Esophagus mucosa (tissue), 1 donor: ENCODE results near the gene PPP3CA. TPM values are rescaled to one million over a fixed set of nuclear protein-coding genes. Genes with fewer than 3 reads are reported as not detected.
"Not testable (repeated sequence)": the region's sequence is repeated elsewhere in the genome, so short reads cannot be mapped to it uniquely, and the experiment has no call there.

Experiments used
- ATAC-seq: fragments of 200-7000 bp; cut with Tn5 transposase; one replicate; pipeline ENCODE4 v1.9.1; 2020
- total RNA-seq: library from RNA; stranded (reverse); gene quantifications from one replicate; pipeline ENCODE4 v1.2.4, GENCODE V29; 2023
- donor health status: DM: yes; HTN: yes; CAD: no.

Gene PPP3CA
- total RNA-seq, 1 donor from 2014 or later: 18.5 TPM

DNA sequence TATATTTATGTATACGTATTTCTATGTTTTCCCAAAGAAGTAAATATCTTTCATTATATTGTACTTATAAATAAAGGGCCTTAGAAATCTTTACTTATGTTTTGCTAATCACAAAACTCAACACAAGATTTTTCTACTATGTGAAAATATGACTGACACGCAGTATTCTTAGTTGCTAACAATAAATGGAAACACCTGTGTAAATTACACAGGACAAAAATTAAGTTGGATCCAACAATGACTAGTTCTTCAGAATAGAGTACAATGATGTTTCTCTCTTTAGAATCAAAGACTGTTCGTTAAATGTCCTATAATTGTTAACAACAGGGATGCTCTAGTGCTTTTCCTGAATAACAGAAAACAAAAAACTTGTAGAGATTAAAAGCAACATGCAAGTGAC, 96.1 kb downstream of the PPP3CA start:
- no peak for ATAC-seq

DNA sequence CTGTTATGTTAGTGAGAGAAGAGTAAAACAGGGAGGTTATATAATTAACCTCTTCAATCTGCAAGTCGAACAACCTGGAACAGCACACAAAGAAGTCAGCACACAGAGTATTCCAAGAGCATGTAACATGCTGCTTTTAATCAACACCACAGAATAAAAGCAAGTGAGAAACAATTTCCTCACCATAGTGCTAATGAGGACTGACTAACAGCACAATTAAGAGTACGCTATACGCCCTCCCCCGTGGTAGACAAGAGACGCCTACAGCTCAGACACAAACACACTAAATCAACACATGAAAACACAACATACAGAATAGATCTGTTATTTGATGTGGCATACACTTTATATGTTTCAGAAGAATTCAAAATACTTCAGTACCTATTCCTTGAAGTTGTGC, 103.0 kb downstream of the PPP3CA start:
- no peak for ATAC-seq

DNA sequence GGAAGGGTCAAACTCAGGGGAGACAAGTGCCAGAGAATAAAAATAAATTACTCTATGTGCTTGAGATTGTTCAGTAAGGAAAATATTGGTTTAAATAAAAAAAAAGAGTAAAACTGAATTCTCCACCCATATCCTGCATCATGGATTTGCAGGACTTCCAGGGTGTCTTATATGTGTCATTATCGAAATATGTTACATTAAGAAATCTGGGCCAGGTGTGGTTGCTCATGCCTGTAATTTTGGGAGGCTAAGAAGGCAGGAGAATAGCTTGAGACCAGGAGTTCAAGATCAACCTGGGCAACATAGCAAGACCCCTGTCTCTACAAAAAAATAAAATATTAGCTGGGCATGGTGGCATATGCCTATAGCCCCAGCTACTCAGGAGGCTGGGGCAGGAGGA, 104.9 kb downstream of the PPP3CA start:
- ATAC-seq: no peak

DNA sequence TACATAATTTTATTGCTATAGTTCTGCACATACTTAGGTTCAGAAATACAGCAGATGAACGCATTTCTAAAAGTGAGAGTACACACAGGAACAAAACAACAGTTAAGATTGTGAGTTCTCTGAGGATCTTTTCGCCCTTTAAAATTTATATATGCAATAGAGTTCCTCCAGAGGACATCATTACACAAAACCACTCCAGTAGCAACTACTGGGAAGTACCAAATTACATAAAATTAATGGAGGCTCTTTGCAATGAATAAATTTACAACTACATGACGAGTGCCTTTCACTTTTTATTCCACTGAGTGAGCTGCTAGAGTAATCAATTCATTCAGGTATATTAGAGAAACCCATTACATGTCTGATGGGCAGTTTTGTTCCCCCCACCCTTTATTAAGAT, 107.2 kb downstream of the PPP3CA start:
- ATAC-seq: no peak

DNA sequence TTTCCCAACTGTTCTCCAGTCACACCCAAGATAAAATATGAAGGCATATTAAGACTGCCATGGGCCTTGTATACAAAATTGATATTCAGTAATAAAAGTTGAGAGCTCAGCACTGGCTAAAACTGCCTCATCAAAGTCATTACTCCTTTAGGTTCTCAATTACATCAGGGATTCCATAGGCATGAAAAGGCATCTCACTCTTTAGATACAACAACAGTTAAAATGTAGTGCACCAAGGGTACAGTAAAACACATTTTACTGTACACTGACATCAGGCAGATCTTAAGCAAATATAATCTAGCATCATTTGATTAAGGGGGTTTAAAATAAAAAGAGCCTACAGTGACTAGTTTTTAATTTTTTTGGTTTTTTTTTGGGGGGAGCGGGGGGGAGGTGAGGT, 107.7 kb downstream of the PPP3CA start:
- ATAC-seq: no peak

- ATAC-seq: no peak
Measured at GRCh38 chr4:101238706-101239105, 108.6 kb downstream of the PPP3CA start.

DNA sequence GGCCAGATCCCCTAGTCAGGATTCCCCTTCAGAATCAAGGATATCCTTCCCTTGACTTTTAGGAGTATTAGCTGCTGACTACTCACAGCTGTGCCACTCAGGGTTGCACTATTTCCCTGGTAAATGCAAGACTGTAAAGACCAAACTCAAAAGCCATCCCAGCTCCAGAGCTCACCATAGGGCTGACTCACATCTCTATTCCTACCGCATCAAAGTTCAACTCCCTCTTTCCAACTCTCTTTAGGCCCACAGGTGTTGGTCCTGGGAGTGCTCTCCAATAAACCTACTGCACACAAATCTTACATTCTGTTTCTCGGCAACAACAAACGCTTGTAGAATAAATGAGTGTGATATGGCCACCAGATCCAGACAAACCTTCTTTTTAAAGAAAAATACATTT, 109.6 kb downstream of the PPP3CA start:
- no peak for ATAC-seq

DNA sequence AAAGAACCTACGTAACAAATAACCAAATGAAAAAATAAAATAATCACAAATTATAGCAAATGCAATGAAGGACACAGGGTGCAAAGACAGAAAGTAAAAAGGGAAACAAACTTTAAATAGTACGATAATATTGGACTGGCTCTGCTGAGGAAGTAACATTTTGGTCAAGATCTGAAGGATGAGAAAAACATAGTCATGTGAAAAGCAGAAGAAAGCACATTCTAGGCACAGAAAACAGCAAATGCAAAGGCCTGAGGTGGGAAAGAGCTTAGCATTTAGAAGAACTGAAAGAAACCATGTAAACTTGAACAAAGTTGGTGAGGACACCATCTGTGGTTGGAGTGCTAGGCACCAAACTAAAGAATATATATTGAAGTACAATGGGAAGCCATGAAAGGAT, 111.2 kb downstream of the PPP3CA start:
- ATAC-seq: no peak

DNA sequence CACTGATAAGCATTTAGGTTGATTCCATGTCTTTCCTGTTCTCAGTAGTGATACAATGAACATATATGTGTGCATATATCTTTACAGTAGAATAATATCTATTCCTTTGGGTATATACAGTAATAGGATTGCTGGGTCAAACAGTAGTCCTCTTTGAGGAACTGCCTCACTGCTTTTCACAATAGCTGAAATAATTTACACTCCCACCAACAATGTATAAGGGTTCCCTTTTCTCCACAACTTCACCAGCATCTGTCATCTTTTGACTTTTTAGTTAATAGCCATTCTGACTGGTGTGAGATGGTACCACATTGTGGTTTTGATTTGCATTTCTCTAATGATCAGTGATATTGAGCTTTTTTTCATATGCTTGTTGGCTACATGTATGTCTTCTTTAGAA, 113.2 kb downstream of the PPP3CA start:
- not testable (repeated sequence) for ATAC-seq

GRCh38 chr4:101232074-101232776, 115.1 kb downstream of the PPP3CA start:
- ATAC-seq: peak; percentile 83

GRCh38 chr4:101230801-101231426, 116.4 kb downstream of the PPP3CA start:
- ATAC-seq: no peak

- no peak for ATAC-seq
Measured at GRCh38 chr4:101229116-101229515, 118.2 kb downstream of the PPP3CA start.

DNA sequence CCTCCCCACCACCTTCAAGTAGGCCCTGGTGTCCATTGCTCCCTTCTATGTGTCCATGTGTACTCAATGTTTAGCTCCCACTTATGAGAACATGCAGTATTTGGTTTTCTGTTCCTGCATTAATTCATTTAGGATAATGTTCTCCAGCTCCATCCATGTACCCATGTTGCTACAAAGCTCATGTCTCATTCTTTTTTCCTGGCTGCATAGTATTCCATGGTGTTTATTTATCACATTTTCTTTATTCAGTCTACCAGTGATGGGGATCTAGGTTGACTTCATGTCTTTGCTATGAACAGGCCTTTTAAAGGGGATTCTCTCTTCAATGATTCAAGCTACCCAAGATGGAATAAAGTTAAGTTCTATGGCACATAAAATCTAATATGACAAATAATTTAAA, 119.6 kb downstream of the PPP3CA start:
- no peak for ATAC-seq

GRCh38 chr4:101224358-101225218, 122.7 kb downstream of the PPP3CA start:
- no peak for ATAC-seq

- ATAC-seq: no peak
Measured at GRCh38 chr4:101222156-101222845, 125.0 kb downstream of the PPP3CA start.

GRCh38 chr4:101221294-101221693, 126.0 kb downstream of the PPP3CA start:
- no peak for ATAC-seq

GRCh38 chr4:101218894-101219293, 128.4 kb downstream of the PPP3CA start:
- ATAC-seq: no peak

GRCh38 chr4:101218346-101218745, 129.0 kb downstream of the PPP3CA start:
- no peak for ATAC-seq

DNA sequence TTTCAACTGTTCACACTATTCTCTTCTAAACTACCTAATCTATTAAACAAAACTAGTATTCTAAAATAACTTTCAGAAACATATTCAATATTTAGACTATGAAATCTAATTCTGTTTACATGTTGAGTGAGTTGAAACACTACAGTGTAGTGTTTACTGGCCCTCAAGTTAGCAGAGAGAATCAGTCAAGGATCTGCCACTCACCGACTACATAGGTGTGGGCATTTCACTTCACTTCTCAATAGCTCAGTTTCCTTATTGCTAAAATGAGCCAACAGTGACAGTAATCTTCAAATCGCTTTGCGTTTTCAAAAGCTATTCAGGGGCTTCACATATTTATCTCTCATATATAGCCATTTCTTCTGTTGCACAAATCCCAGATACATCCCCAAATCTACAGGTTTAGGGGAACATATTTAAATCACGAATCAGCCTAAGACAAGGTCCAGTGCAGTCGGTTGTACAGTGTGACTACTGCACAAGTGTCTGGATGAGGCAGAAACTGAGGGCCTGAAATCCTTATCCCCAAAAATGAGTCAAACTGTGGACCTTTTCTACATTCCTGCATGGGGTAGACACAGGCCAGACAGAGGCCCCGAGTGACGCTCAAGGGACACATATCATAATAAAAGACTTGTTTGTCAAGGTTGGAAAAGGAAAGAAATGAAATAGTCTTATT, 129.8 kb downstream of the PPP3CA start:
- ATAC-seq: no peak

- peak; percentile 42 for ATAC-seq
Measured at GRCh38 chr4:101211146-101211553, 136.2 kb downstream of the PPP3CA start.

DNA sequence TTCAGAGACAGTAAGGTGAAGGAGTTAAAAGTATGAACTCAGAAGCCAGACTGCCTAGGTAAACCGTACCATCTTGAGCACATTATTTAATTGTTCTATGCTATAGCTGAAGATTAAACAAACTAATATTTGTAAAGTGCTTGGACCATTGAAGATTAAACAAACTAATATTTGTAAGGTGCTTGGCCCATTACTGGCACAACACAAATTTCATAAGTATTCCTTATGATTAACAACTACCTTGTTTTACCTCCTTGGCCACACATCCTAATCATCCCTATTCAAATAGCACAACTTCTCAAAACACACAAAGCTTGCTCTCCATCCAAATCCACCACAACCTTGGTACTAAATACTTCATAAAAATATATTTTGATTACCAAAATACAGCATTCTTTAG, 137.0 kb downstream of the PPP3CA start:
- ATAC-seq: no peak

- no peak for ATAC-seq
Measured at GRCh38 chr4:101208171-101208570, 139.2 kb downstream of the PPP3CA start.
